ENCODE measurements around the gene CAST. TPM values are rescaled to one million over a fixed set of nuclear protein-coding genes. Genes with fewer than 3 reads are reported as not detected.
A peak's percentile ranks its signal among the peaks of the same experiment; 100 is the strongest.

Gene CAST
- total RNA-seq, 1 experiment from 2014 or later: 35.6 TPM

- no peak for DNase-seq (ENCODE audit: low spot score)
These were observed 116.2 kb downstream of the CAST start for GRCh38 chr5:96778409-96778808.

GRCh38 chr5:96780626-96781025 is 118.5 kb downstream of the CAST start:
- DNase-seq (ENCODE audit: low spot score): peak; percentile 17

GRCh38 chr5:96781031-96781971 is 119.1 kb downstream of the CAST start:
- DNase-seq (ENCODE audit: low spot score): peak; percentile 56

- no peak for DNase-seq (ENCODE audit: low spot score)
These were observed 121.2 kb downstream of the CAST start for GRCh38 chr5:96783326-96783725.

GRCh38 chr5:96785326-96786109 is 123.3 kb downstream of the CAST start:
- no peak for DNase-seq (ENCODE audit: low spot score)

GRCh38 chr5:96788112-96788749 is 126.1 kb downstream of the CAST start:
- DNase-seq (ENCODE audit: low spot score): no peak

GRCh38 chr5:96789794-96790330 is 127.7 kb downstream of the CAST start:
- no peak for DNase-seq (ENCODE audit: low spot score)

GRCh38 chr5:96790961-96791504 is 128.9 kb downstream of the CAST start:
- DNase-seq (ENCODE audit: low spot score): no peak

GRCh38 chr5:96794757-96795156 is 132.6 kb downstream of the CAST start:
- DNase-seq (ENCODE audit: low spot score): no peak

GRCh38 chr5:96795626-96796025 is 133.4 kb downstream of the CAST start:
- no peak for DNase-seq (ENCODE audit: low spot score)

GRCh38 chr5:96796434-96796833 is 134.3 kb downstream of the CAST start:
- no peak for DNase-seq (ENCODE audit: low spot score)

GRCh38 chr5:96801718-96802117 is 139.5 kb downstream of the CAST start:
- DNase-seq (ENCODE audit: low spot score): peak; percentile 2

GRCh38 chr5:96807075-96807654 is 145.0 kb downstream of the CAST start:
- DNase-seq (ENCODE audit: low spot score): peak; percentile 83

GRCh38 chr5:96808541-96808828 is 146.3 kb downstream of the CAST start:
- DNase-seq (ENCODE audit: low spot score): no peak

GRCh38 chr5:96808868-96809558 is 146.8 kb downstream of the CAST start:
- no peak for DNase-seq (ENCODE audit: low spot score)

- no peak for DNase-seq (ENCODE audit: low spot score)
These were observed 147.7 kb downstream of the CAST start for GRCh38 chr5:96809921-96810320.

- DNase-seq (ENCODE audit: low spot score): no peak
These were observed 150.7 kb downstream of the CAST start for GRCh38 chr5:96812851-96813250.

GRCh38 chr5:96814041-96814440 is 151.9 kb downstream of the CAST start:
- DNase-seq (ENCODE audit: low spot score): no peak

- no peak for DNase-seq (ENCODE audit: low spot score)
These were observed 154.3 kb downstream of the CAST start for GRCh38 chr5:96816411-96816939.

- DNase-seq (ENCODE audit: low spot score): no peak
These were observed 154.8 kb downstream of the CAST start for GRCh38 chr5:96816991-96817390.

Data from HT-29 (cell line).